GM19238 (cell line): ENCODE measurements around the gene PHLDA1.
"Not testable (repeated sequence)": the region's sequence is repeated elsewhere in the genome, so short reads cannot be mapped to it uniquely, and the experiment has no call there.

Source experiments
- DNase-seq: peaks from one replicate; pipeline ENCODE4 v3.0.0; 2011; ENCODE audit warnings: low spot score; ENCODE audit not compliant: insufficient read length

Gene PHLDA1

DNA sequence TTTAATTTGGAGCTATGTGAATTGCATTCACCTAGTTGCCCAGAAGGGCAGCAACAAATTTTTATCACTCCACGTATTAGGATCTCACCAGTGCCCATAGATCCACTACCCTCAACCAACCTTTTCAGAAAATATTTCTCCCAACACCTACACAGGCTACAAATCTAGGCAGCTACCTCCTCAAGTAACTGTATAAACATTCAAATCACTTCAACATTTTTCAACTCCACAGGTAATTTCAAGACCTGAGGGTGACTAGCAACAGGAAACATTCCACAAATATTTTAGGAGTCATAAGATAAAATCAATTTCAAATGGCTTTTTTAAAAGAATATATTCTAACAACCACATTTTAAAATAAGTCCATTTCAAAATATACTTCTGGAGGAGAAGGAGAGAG, 12.9 kb downstream of the PHLDA1 start:
- no peak for DNase-seq

DNA sequence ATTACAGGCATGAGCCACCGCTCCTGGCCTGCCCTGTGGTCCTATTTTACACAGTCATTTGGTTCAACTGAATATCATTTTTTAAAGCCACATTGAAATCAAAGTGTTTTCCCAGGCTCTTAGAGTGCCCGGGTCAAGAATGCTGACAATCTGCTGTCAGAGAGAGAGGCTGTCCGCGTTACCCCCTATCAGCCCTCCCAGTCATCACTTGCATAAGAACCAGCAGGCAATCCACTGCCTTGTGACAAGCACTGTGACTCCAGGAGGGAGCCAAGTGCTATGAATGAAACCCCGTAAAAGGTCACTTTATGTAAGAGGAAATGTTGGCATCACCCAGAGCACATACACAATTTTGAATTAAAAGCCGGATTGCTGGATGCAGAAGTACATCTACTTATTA, 13.5 kb downstream of the PHLDA1 start:
- DNase-seq: no peak

DNA sequence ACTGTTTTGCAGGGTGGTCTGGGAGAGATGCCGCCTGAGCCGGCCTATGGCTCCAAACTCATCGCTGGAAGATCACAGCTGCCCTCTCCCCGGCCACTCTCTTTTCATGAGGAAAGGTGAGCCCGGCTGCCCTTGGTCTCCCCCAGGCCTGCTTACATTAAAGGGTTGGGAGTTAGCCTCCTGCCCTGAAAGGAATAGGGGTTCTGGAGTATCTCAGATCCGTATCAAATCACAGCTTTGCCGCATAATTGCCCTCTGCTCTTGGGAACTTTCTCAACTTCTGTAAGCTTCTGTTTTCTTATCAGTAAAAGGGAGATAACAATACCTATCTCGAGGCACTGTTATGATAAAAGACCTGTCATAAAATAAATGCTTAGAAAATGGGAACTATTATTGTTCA, 17.6 kb downstream of the PHLDA1 start:
- no peak for DNase-seq

DNA sequence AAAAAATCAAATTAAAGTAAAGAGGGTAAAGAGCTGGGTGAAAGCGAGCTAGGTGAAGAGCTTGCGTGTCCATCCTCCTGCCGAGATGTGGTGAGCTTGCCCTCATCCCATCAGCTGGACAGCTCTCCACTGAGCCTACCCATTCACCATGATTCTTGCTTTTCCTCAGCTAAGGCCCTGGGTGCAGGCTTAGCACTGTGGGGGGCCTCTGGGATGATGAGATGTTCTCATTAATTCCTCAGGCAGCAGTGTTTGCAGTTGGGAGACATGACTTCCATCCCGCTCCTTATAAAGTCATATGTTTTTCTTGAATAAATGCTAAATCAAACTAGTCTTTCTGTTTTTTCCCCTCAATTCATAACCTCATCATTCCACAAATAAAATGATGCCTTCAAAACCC, 18.0 kb downstream of the PHLDA1 start:
- no peak for DNase-seq

DNA sequence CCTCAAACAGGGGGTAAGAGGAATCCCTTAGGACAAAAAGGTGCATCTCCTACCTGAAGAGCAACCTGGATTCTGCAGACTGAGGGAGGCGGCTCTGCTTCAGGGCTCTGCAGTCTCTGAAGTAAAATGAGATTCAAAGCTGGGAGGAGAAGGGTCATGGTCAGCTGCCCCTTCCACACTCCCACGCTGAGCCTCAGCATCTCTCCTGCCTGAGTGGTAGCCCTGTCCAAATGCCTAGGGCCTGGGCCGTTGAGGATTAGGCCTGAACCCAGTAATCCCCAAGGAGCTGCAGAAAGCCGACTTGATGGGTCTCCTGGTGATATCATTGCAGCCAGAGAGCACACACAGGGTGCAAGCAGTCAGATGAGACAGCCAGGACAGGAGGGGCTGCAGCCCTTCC, 18.9 kb downstream of the PHLDA1 start:
- no peak for DNase-seq

DNA sequence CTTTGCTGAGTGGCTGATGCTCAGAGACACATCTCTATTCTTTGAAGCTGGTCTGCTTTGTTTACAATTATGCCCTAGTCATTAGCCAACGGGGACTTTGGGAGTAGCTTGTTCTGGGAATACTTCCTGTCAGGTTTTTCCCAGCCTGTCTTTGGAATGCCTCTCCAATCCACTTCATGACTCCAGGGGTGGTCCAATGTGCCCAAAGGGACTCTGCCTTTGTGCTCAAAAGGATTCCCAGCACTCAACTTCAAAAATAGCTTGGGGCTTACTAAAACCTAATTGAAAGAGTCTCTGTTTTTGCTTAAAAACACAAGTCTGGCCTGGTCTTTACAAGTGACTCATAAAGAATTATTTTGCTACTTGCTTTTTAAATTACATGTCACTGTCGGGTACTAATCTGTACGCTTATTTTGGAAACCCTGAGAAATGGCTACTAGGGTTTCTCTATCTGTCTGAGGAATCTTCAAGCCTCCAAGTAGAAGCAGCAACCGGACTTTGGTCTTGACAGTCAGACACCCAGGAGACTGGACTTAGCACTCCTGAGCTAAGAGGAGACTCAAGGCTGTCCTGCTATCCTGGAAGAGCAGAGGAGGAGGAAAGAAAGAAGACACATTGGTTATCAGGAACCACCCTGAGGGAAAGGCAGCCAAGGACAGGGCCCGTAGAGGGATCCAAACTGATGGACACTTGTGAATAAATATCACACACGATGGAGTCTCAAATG, 20.7 kb downstream of the PHLDA1 start:
- no peak for DNase-seq

DNA sequence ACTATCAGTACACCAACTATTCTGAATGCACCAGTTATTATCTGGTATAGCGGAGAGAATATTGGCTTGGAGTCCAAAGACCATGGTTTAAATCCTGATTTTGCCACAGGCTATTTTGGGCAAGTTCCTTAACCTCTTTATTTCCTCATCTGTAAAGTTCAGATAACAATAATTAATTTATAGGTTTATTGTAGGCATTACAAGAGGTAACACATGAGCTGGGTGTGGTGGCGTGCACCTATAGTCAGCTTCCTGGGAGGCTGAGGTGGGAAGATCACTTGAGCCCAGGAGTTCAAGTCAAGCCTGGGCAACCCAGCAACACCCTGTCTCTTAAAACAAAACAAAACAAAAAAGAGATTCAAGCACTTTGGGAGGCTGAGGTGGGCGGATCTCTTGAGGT, 23.1 kb downstream of the PHLDA1 start:
- no peak for DNase-seq

DNA sequence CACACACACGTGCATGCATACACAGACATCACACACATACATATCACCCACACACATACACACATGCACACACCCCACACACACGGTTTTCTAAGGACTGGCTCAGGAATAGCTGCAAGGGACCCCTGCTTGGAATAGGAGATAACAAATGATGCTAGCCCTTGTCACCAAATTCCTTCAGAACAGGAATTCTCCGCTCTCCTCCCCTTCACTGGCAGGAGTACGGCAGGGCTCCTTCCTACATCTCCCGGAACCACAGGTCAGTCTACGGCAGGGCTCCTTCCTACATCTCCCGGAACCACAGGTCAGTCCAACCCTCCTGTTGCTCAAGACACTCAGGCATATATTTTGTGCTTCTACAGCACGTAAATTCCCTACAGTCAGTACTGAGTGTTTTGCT, 23.9 kb downstream of the PHLDA1 start:
- DNase-seq: no peak

DNA sequence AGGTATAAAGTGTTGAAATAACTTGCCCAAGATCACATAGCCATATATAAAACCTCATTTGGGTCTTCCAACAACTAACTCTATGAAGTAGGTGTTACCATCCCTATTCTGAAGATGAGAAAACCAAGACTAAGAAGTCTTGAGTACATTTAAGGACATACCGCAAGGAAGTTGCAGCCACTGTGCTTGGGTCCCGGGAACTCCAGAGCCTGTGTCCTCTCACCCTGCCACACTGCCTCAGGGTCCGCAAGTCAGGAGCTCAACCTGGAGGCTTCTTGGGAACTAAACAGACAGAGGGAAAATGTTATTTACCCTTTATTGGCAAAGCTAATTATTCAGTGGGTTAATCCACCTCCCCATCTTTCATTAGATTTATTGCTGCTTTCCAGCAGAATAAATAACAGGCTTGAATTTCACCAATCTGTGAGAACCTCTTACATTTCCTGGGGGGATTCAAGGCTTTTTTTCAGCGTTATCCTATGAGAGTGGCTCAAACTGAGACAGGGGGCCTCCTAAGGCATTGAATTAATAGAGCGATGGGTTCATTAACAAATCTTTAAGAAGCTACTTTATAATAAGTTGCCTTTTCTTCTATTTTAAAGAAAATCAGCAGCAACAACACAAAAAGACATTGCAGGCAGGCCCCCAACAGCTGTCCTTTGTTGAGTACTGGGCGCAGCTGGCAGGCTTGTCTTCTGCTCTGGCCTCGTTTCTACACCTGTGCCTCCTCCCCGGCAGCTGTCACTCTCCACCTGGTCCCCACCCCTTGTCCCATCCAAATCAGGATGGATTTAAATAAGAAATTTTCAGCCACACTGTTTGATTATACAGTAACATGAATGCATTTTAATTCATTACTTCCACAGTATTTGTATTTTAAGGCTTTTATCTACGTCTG, 25.3 kb downstream of the PHLDA1 start:
- DNase-seq: no peak

DNA sequence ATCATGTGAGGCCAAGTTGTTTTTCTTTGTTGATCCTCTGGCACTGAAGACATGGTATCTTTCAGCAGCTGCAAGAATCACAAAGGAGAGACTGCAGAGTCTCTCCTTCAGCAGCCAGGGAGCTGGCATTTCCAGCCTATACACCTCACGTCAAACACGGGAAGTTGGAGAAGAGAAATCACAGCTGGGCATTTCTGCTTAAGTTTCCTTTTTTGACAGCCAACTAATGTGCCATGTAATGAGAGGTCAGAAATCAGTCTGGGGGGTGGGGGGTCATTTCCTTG, 28.3 kb downstream of the PHLDA1 start:
- no peak for DNase-seq

DNA sequence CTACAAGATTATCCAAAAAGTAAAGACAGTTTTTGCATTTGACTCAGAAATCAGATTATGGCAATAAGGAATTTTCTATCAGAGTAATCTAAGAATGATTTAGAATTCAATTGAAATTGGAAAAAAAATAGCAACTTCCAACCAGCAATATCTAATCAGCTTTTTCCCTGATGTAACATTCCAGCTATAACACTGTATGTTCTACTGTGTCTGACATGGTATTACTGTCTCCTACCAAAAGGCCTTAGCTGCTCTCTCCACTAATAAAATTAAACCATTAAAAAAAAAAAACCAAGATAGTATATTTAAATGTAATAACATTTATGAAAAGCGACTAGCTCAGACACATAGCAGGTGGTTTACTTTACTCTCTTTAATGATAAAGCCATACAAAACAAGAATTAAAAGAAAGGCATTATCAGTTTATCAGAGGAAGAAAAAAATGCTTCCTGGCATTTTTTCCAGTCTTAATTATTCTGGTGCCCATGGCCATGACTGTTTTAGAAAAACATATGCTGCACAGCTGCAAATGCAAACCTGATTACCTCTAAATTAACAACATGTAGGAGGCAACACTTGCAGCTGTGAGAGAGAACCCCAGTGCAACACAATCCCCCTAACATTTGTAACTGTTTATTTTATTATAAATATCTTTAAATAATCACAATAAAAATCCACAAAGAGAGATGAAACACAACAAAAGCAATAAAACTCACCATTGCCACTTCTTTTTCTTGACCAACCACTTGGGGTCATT, 28.8 kb downstream of the PHLDA1 start:
- DNase-seq: no peak

DNA sequence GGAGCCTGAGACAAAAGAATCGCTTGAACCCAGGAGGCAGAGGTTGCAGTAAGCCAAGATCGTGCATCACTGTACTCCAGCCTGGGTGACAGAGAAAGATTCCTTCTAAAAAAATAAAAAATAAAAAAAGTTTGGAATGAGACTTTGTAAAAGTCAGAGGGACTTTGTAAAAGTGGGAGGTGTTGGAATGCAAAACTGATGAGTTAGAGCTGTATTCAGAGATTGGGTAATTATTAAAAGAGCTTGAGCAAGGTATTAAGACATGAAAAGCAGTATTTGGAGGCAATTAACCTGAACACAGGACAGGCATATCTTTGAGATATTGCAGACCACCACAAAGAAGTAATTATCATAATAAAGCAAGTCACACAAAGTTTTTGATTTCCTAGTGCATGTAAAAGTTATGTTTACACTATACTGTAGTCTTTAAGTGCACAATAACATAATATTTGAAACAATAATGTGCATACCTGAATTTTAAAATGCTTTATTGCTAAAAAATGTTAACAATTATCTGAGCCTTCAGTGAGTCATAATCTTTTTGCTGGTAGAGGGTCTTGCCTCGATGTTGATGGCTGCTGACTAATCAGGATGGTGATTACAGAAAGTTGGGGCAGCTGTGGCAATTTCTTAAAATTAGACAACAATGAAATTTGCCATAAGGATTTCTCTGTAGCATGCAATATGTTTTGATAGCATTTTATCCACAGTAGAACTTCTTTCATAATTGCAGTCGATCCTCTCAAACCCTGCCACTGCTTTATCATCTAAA, 33.1 kb downstream of the PHLDA1 start:
- no peak for DNase-seq

DNA sequence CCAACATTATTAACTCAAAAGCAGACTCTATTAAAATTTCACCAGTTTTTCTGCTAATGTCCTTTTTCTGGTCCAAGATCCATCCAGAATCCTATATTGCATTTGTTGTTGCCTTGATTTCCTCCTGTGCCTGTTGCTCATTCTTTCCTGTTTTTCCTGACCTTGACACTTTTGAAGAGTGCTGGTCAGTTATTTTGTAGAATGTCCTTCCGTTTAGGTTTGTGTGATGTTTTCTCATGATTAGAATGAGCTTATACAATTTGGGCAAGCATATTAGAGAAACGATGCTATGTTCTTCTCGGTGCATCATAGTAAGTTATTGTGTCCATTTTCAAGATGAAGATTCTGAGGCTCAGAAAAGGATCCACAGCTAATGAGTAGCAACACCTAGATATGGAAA, 33.9 kb downstream of the PHLDA1 start:
- no peak for DNase-seq

DNA sequence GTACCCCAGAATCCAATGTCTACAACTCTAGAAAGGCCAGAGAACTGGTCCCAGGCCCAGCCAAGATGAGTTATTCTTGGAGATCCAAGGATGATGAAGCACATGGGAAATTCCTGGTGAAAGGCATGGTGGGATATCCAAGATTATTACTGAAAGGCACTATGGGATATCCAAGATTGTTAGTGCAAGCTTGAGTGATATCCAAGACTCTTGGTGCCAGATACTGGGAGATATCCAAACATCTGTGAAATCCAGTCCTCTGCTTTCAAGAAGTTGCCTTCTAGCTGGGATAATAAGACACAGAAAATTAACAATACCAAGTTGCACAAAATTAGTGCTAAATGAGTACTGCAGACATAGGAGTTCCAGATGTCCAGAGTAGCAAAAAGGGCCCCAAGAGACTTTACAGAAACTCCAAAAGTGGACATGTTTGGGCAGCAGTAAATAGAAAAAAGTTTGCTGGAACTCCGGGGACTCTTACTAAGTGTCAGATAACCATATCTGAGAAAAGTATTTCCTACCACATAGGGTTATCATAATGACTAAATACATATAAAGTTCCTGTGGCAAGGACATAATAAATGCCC, 34.6 kb downstream of the PHLDA1 start:
- no peak for DNase-seq

DNA sequence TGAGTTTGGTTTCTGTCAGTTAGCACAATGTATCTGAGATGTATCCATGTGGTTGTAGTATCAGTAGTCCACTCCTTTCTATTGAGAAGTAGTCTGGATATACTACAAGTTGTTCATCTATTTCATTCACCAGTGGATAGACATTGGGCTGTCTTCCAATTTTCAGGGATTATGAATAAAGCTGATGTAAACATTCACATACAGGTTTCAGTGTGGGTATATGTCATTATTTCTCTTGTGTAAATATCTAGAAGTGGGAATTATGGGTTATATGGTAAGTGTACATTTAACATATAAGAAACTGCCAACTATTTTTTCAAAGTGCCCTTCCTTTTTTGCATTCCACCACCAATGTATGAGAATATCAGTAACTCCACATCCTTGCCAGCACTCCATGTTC, 35.9 kb downstream of the PHLDA1 start:
- no peak for DNase-seq

DNA sequence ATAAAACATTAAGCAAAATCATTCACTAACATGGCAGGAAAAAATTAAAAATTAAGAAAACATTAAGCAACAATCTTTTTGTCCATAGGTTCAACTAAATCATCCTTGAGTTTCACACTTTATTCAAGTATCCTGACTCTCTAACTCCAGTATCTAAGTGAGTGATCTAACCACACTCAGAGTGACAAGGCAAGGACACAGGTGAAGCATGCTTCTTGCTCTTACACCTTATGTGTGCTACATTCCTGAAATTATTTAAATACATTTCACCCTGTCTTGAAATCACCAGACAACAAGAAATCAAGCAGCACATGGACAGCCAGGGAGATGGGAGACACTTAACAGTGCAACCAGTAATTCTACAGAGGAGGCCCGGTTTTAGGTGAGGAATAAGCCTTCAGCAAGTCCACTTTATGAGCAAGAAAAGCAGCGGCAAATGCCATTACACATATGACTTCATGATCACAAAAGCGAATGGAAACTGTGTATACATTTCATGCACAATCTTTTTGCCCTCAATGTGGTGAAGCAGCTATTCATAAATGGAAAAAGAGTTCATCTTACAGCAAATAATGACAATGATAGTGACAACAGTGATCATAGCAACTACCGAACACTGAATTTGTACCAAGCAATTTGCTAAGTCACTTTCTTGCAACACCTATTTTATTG, 37.4 kb downstream of the PHLDA1 start:
- no peak for DNase-seq

DNA sequence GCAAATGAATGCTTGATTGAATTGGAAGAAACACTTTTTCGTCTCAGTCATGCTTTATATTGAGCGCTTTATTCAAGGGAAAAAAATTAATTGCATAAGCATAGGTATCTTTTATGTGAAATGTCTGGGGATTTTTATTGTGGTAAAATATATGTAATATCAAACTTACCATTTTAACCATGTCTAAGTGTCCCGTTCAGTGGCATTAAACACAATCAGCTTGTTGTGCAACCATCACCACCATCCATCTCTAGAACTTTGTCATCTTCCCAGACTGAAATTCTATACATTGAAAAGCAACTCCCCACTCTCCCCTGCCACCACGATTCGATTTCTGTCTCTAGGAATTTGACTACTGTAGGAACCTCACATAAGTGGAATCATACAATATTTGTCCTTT, 39.8 kb downstream of the PHLDA1 start:
- no peak for DNase-seq

DNA sequence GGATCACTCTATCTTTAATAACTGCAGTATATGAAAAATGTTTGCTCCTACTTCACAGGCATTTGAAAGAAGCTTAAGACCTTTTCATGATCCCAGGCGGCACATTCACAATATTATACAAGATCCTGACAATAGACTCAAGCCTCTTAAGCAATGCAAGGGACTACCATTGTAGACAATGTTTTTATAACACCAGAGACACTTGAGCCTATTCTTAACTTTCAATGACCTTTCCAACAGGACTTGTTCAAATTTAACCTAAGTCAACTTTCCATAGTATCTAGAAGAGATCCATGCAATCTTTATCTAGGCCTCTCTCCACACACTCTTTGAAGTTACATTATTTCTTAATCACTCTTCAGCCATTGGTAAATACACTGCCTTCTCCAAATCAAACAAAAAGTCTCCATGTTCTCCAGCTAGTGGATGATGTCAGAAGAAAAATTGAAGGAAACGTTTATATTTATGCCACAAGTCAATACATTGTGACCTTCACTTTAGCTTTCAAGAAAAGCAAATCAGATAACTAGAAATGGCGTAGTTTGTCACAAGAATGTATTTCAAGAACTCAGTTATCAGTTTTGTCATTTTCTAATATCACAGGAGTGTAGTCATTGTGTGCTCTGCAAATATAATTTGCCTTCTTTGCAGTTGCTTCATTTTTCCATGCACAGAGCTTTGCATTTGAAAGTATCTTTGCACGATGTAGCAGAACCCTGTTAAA, 41.2 kb downstream of the PHLDA1 start:
- DNase-seq: no peak

DNA sequence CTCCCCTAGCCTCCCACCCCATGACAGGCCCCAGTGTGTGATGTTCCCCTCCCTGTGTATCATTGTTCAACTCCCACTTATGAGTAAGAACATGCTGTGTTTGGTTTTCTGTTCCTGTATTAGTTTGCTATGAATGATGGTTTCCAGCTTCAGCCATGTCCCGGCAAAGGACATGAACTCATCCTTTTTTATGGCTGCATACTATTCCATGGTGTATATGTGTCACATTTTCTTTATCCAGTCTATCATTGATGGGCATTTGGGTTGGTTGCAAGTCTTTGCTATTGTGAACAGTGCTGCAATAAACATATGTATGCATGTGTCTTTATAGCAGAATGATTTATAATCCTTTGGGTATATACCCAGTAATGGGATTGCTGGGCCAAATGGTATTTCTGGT, 43.9 kb downstream of the PHLDA1 start:
- not testable (repeated sequence) for DNase-seq
